H9 (cell line): ENCODE data around the gene DFFB. TPM values are rescaled to one million over a fixed set of nuclear protein-coding genes. Genes with fewer than 3 reads are reported as not detected.

Experiments
- DNase-seq: peaks from one replicate; pipeline ENCODE4 v3.0.0-alpha.2; 2017
- H2AFZ ChIP-seq: one replicate; pipeline ENCODE4 v1.6.1; 2013; ENCODE audit warnings: mild to moderate bottlenecking, low read length, control low read depth, moderate library complexity
- H2AK5ac ChIP-seq: 2 replicates; pipeline ENCODE4 v1.6.1; 2013; ENCODE audit warnings: low read length, control low read depth, mixed read lengths; ENCODE audit not compliant: insufficient read length
- H2BK120ac ChIP-seq: one replicate; pipeline ENCODE4 v1.6.1; 2013; ENCODE audit warnings: low read depth, mild to moderate bottlenecking, low read length, control low read depth, inconsistent platforms; ENCODE audit not compliant: poor library complexity, severe bottlenecking
- H2BK12ac ChIP-seq: 2 replicates; pipeline ENCODE4 v1.6.1; 2013; ENCODE audit warnings: low read length, control low read depth, mixed read lengths, low read depth; ENCODE audit not compliant: insufficient read length
- H2BK15ac ChIP-seq: 2 replicates; pipeline ENCODE4 v1.6.1; 2013; ENCODE audit warnings: low read depth, low read length, control low read depth
- H2BK20ac ChIP-seq: one replicate; pipeline ENCODE4 v1.6.1; 2013; ENCODE audit warnings: low read depth, mild to moderate bottlenecking, low read length, control low read depth, inconsistent platforms; ENCODE audit not compliant: poor library complexity, severe bottlenecking
- H2BK5ac ChIP-seq: 2 replicates; pipeline ENCODE4 v1.6.1; 2013; ENCODE audit warnings: low read length, control low read depth, mixed read lengths; ENCODE audit not compliant: insufficient read length
- H3K14ac ChIP-seq: 2 replicates; pipeline ENCODE4 v1.6.1; 2013; ENCODE audit warnings: low read length, control low read depth; ENCODE audit not compliant: insufficient read depth
- H3K18ac ChIP-seq: 2 replicates; pipeline ENCODE4 v1.6.1; 2013; ENCODE audit warnings: low read depth, mild to moderate bottlenecking, mixed read lengths, low read length, control low read depth; ENCODE audit not compliant: insufficient read length
- H3K23ac ChIP-seq: 2 replicates; pipeline ENCODE4 v1.6.1; 2013; ENCODE audit warnings: low read length, control low read depth, mixed read lengths, low read depth; ENCODE audit not compliant: insufficient read length
- H3K23me2 ChIP-seq: 2 replicates; pipeline ENCODE4 v1.6.1; 2013; ENCODE audit warnings: low read depth, mild to moderate bottlenecking, mixed read lengths, low read length, control low read depth; ENCODE audit not compliant: insufficient read length, poor library complexity, severe bottlenecking
- H3K27ac ChIP-seq: 2 replicates; pipeline ENCODE4 v1.5.1; 2013; ENCODE audit warnings: low read length, control low read depth, mixed read lengths, low read depth; ENCODE audit not compliant: insufficient read length
- H3K27me3 ChIP-seq: 2 replicates; pipeline ENCODE4 v1.6.1; 2013; ENCODE audit warnings: low read length, control low read depth, inconsistent platforms; ENCODE audit not compliant: insufficient read depth
- H3K4ac ChIP-seq: 2 replicates; pipeline ENCODE4 v1.6.1; 2013; ENCODE audit warnings: low read depth, mild to moderate bottlenecking, control low read depth, inconsistent platforms, low read length, moderate library complexity
- H3K4me1 ChIP-seq: 2 replicates; pipeline ENCODE4 v1.6.1; 2013; ENCODE audit warnings: low read length, control low read depth, inconsistent platforms; ENCODE audit not compliant: insufficient read depth
- H3K4me2 ChIP-seq: 2 replicates; pipeline ENCODE4 v1.6.1; 2013; ENCODE audit warnings: low read length, control low read depth, mixed read lengths; ENCODE audit not compliant: insufficient read length, insufficient read depth
- H3K56ac ChIP-seq: 2 replicates; pipeline ENCODE4 v1.6.1; 2013; ENCODE audit warnings: low read depth, mild to moderate bottlenecking, mixed read lengths, low read length, control low read depth; ENCODE audit not compliant: insufficient read length
- H3K79me1 ChIP-seq: 2 replicates; pipeline ENCODE4 v1.6.1; 2013; ENCODE audit warnings: low read depth, mild to moderate bottlenecking, moderate library complexity, low read length, control low read depth, inconsistent platforms; ENCODE audit not compliant: insufficient read depth, poor library complexity, severe bottlenecking
- H3K79me2 ChIP-seq: 2 replicates; pipeline ENCODE4 v1.6.1; 2013; ENCODE audit warnings: low read length, control low read depth, inconsistent platforms; ENCODE audit not compliant: insufficient read depth
- H3K9ac ChIP-seq: 2 replicates; pipeline ENCODE4 v1.6.1; 2013; ENCODE audit warnings: low read length, control low read depth, mixed read lengths; ENCODE audit not compliant: insufficient read length; ENCODE audit errors: extremely low read depth
- H3K9me3 ChIP-seq: one replicate; pipeline ENCODE4 v1.6.1; 2013; ENCODE audit warnings: low read depth, low read length, inconsistent platforms; ENCODE audit not compliant: control insufficient read depth
- H3T11ph ChIP-seq: one replicate; pipeline ENCODE4 v1.6.1; 2013; ENCODE audit warnings: mild to moderate bottlenecking, low read length, control low read depth, inconsistent platforms
- H4K20me1 ChIP-seq: one replicate; pipeline ENCODE4 v1.6.1; 2013; ENCODE audit not compliant: control insufficient read depth, insufficient read length, insufficient read depth
- H4K5ac ChIP-seq: 2 replicates; pipeline ENCODE4 v1.6.1; 2013; ENCODE audit warnings: low read depth, mild to moderate bottlenecking, mixed read lengths, low read length, control low read depth; ENCODE audit not compliant: insufficient read length
- H4K8ac ChIP-seq: replicated peaks from 2 replicates; pipeline ENCODE4 v1.6.1; 2013; ENCODE audit warnings: low read length, control low read depth, mixed read lengths, low read depth; ENCODE audit not compliant: insufficient read length
- H4K91ac ChIP-seq: 2 replicates; pipeline ENCODE4 v1.6.1; 2013; ENCODE audit warnings: low read depth, mild to moderate bottlenecking, moderate library complexity, mixed read lengths, low read length, control low read depth; ENCODE audit not compliant: insufficient read length
- H3K27ac Mint-ChIP-seq, 3 experiments: 2 replicates in 2 of 3; 3 replicates in 1 of 3; pipeline ENCODE4 v1.8.0; 2020 to 2021; ENCODE audit warnings: mixed read lengths in 3 of 3, mild to moderate bottlenecking in 1 of 3, moderate library complexity in 1 of 3
- H3K27me3 Mint-ChIP-seq: 2 replicates; pipeline ENCODE4 v1.8.0; 2021; ENCODE audit warnings: low read depth, mild to moderate bottlenecking, moderate library complexity, mixed read lengths
- H3K36me3 Mint-ChIP-seq, 3 experiments: 2 replicates in 2 of 3; 3 replicates in 1 of 3; pipeline ENCODE4 v1.8.0; 2020 to 2021; ENCODE audit warnings: low read depth in 3 of 3, mixed read lengths in 3 of 3; ENCODE audit not compliant: insufficient read depth in 1 of 3
- H3K4me1 Mint-ChIP-seq, 2 experiments: 2 replicates each; pipeline ENCODE4 v1.8.0; 2020; ENCODE audit warnings: mixed read lengths in 2 of 2
- H3K4me3 Mint-ChIP-seq, 2 experiments: 2 replicates in 1 of 2; 3 replicates in 1 of 2; pipeline ENCODE4 v1.8.0; 2020 to 2021; ENCODE audit warnings: mild to moderate bottlenecking in 2 of 2, mixed read lengths in 2 of 2, moderate library complexity in 1 of 2
- H3K9me3 Mint-ChIP-seq, 2 experiments: 2 replicates in 1 of 2; 3 replicates in 1 of 2; pipeline ENCODE4 v1.8.0; 2020; ENCODE audit warnings: mild to moderate bottlenecking in 2 of 2, mixed read lengths in 2 of 2, moderate library complexity in 1 of 2
- CTCF ChIP-seq: fragments of 200-600 bp; sonication (generic); conservative IDR thresholded peaks from 3 replicates; pipeline ENCODE4 v1.8.0; 2021; ENCODE audit warnings: antibody characterized with exemption, mild to moderate bottlenecking
- WGBS: extraction: QIAGEN DNeasy Blood & Tissue Kit; methylation state at CpG from one replicate; pipeline ENCODE4 v1.1.7; 2013; ENCODE audit warnings: missing lambda C conversion rate, low lambda C conversion rate, mixed read lengths; ENCODE audit not compliant: insufficient read length; ENCODE audit errors: extremely low coverage; 5-methylcytosine and 5-hydroxymethylcytosine counted together
- total RNA-seq: library from RNA; stranded (reverse); gene quantifications from 2 replicates; pipeline ENCODE4 v1.2.1, GENCODE V29; 2021

The DFFB gene
- total RNA-seq, 1 experiment from 2014 or later = 9.7 TPM

- Histone ChIP-seq H3K4me2 (no peak overlapping the region), H2AFZ (no peak overlapping the region), H3K23me2 (no peaks in the 10 kb centered on the region), H3K27ac (no peak overlapping the region), H3K79me2 (no peaks in the 10 kb centered on the region), H4K8ac (no peak overlapping the region), H2BK120ac (no peak overlapping the region), H3K4ac (no peak overlapping the region), H2BK20ac (no peak overlapping the region), H2AK5ac (no peak overlapping the region), H3K79me1 (no peaks in the 10 kb centered on the region), H3K9ac (no peak overlapping the region), H3K56ac (no peak overlapping the region), H3K23ac (no peak overlapping the region), H2BK12ac (no peak overlapping the region), H3K18ac (no peak overlapping the region), H3K9me3 (no peaks in the 10 kb centered on the region), H4K91ac (no peak overlapping the region), H2BK15ac (no peak overlapping the region), H3K14ac (no peak overlapping the region), H2BK5ac (no peak overlapping the region), H3K27me3 (no peaks in the 10 kb centered on the region), H4K20me1 (no peaks in the 10 kb centered on the region), H3T11ph (no peak overlapping the region), H4K5ac (no peak overlapping the region), H3K4me1 (no peaks in the 10 kb centered on the region)
- DNase-seq = no peak
- Mint-ChIP-seq H3K4me1 (no peaks in the 10 kb centered on the region), H3K27ac (no peak overlapping the region), H3K36me3 (peaks cover 33 to 67% (median 40%) of the 10 kb centered on the region in 3 experiments), H3K9me3 (peaks cover 4 to 5% of the 10 kb centered on the region in 2 experiments; a peak in 4 of 5 replicates), H3K4me3 (no peak overlapping the region), H3K27me3 (no peaks in the 10 kb centered on the region)
- TF ChIP-seq CTCF = no peak
- no CpG with 5 or more reads among the region's 1 CpG for WGBS
Observed at GRCh38 chr1:3837685-3838084, 19.6 kb upstream of the DFFB start.
